Esophagus (tissue), 2 donors: ENCODE results near the gene SLC7A6OS. TPM values are rescaled to one million over a fixed set of nuclear protein-coding genes. Genes with fewer than 3 reads are reported as not detected.
"Not testable (repeated sequence)": the region's sequence is repeated elsewhere in the genome, so short reads cannot be mapped to it uniquely, and the experiment has no call there.

Source experiments
- H3K27ac ChIP-seq, 2 donors: one replicate each; pipeline ENCODE4 v1.5.1; 2013; ENCODE audit warnings: low read depth in 2 of 2, mild to moderate bottlenecking in 2 of 2, inconsistent platforms in 1 of 2, low read length in 1 of 2, moderate library complexity in 1 of 2
- H3K27me3 ChIP-seq, 2 donors: one replicate each; pipeline ENCODE4 v1.6.1; 2013; ENCODE audit warnings: low read length in 2 of 2, control low read depth in 1 of 2, mild to moderate bottlenecking in 1 of 2; ENCODE audit not compliant: insufficient read depth in 2 of 2, control insufficient read depth in 1 of 2
- H3K36me3 ChIP-seq, 2 donors: one replicate each; pipeline ENCODE4 v1.6.1; 2013; ENCODE audit warnings: low read length in 1 of 2; ENCODE audit not compliant: control insufficient read depth in 2 of 2, insufficient read depth in 2 of 2
- H3K4me1 ChIP-seq, 2 donors: one replicate each; pipeline ENCODE4 v1.6.1; 2013; ENCODE audit warnings: low read length in 1 of 2; ENCODE audit not compliant: control insufficient read depth in 2 of 2, insufficient read depth in 2 of 2
- H3K4me3 ChIP-seq, 2 donors: one replicate each; pipeline ENCODE4 v1.5.1; 2013; ENCODE audit warnings: low read length in 2 of 2, mild to moderate bottlenecking in 2 of 2, low read depth in 1 of 2, moderate library complexity in 1 of 2
- H3K9me3 ChIP-seq, 2 donors: one replicate each; pipeline ENCODE4 v1.6.1; 2013; ENCODE audit warnings: mild to moderate bottlenecking in 2 of 2, low read depth in 1 of 2, low read length in 1 of 2, moderate library complexity in 1 of 2; ENCODE audit not compliant: control insufficient read depth in 2 of 2, insufficient read depth in 1 of 2
- WGBS, 2 donors: extraction: QIAGEN DNeasy Blood & Tissue Kit; methylation state at CpG; one replicate each; pipeline ENCODE4 v1.1.7; 2013; 5-methylcytosine and 5-hydroxymethylcytosine counted together
- polyA plus RNA-seq, 2 donors: library from polyadenylated mRNA; stranded (reverse); fragments of 200-250 nt; gene quantifications; one replicate each; pipeline ENCODE4 v1.2.3, GENCODE V29; 2013
- donor health status: healthy with polysubstance abuse.
- donor health status: Bipolar disorder and iron deficiency.

Gene SLC7A6OS
- polyA plus RNA-seq, 2 donors, result 4.4 to 4.9 TPM

DNA sequence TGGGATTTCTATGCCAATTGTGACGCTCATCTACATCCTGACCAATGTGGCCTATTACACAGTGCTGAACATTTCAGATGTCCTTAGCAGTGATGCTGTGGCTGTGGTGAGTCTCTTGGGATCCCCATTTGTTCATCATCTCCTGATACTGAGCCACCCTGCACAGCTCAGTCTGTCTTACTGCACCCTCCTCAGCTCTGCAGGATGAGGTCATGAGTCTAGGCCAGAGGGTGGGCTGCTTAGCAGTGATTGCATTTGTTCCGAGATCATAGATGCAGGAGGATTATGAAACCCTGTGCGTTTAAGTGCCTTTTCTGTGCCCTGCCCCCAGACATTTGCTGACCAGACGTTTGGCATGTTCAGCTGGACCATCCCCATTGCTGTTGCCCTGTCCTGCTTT, 19.5 kb downstream of the SLC7A6OS start:
- Histone ChIP-seq H3K27ac (no peak overlapping the region), H3K27me3 (no peaks in the 10 kb centered on the region), H3K9me3 (no peaks in the 10 kb centered on the region), H3K4me1 (peaks cover 0 to 6% of the 10 kb centered on the region in 2 donors), H3K4me3 (no peak overlapping the region), H3K36me3 (peaks cover 6 to 20% of the 10 kb centered on the region in 2 donors)
- 80 to 84% methylated on average over 4 of the region's 4 CpGs for WGBS, 2 donors

GRCh38 chr16:68290450-68290849, 20.3 kb downstream of the SLC7A6OS start:
- WGBS, 2 donors, result 76 to 78% methylated on average over 6 of the region's 6 CpGs
- H3K4me1 ChIP-seq, result peaks cover 0 to 6% of the 10 kb centered on the region in 2 donors
- H3K27ac ChIP-seq, result peak overlapping the region in 1 of 2 donors; percentile 53

GRCh38 chr16:68289621-68290329, 21.0 kb downstream of the SLC7A6OS start:
- peaks cover 6 to 18% of the 10 kb centered on the region in 2 donors for H3K36me3 ChIP-seq
- no peaks in the 10 kb centered on the region for H3K9me3 ChIP-seq
- H3K4me3 ChIP-seq, result no peak overlapping the region
- peaks cover 0 to 6% of the 10 kb centered on the region in 2 donors for H3K4me1 ChIP-seq
- 56 to 57% methylated on average over 4 of the region's 4 CpGs for WGBS, 2 donors
- H3K27me3 ChIP-seq, result no peaks in the 10 kb centered on the region
- peak overlapping the region; percentile 52 to 53 for H3K27ac ChIP-seq

More at GRCh38 chr16:68290450-68290849, 20.3 kb downstream of the SLC7A6OS start:
- no peaks in the 10 kb centered on the region for H3K27me3 ChIP-seq
- no peak overlapping the region for H3K4me3 ChIP-seq
- peaks cover 6 to 18% of the 10 kb centered on the region in 2 donors for H3K36me3 ChIP-seq
- H3K9me3 ChIP-seq, result no peaks in the 10 kb centered on the region

- Histone ChIP-seq H3K27ac (peak overlapping the region in 1 of 2 donors; percentile 52), H3K36me3 (peaks cover 6 to 13% of the 10 kb centered on the region in 2 donors), H3K9me3 (no peaks in the 10 kb centered on the region), H3K4me3 (no peak overlapping the region), H3K27me3 (no peaks in the 10 kb centered on the region), H3K4me1 (peaks cover 0 to 6% of the 10 kb centered on the region in 2 donors)
- WGBS, 2 donors, result 93% methylated on average over 2 of the region's 2 CpGs
Measured at GRCh38 chr16:68289202-68289601, 21.5 kb downstream of the SLC7A6OS start.

DNA sequence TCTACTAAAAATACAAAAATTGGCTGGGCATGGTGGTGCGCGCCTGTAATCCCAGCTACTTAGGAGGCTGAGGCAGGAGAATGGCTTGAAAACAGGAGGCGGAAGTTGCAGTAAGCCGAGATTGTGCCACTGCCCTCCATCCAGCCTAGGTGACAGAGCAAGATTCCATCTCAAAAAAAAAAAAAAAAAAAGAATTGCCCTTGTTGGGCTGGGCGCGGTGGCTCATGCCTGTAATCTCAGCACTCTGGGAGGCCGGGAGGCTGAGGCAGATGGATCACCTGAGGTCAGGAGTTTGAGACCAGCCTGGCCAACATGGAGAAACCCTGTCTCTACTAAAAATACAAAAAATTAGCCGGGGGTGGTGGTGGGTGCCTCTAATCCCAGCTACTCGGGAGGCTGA, 21.9 kb downstream of the SLC7A6OS start:
- not testable (repeated sequence) for H3K9me3 ChIP-seq, H3K27ac ChIP-seq, H3K4me3 ChIP-seq, H3K4me1 ChIP-seq, H3K27me3 ChIP-seq
- WGBS, 2 donors, result 87 to 90% methylated on average over 7 to 9 of the region's 9 CpGs
- H3K36me3 ChIP-seq, result peaks cover 6 to 13% of the 10 kb centered on the region in 2 donors

DNA sequence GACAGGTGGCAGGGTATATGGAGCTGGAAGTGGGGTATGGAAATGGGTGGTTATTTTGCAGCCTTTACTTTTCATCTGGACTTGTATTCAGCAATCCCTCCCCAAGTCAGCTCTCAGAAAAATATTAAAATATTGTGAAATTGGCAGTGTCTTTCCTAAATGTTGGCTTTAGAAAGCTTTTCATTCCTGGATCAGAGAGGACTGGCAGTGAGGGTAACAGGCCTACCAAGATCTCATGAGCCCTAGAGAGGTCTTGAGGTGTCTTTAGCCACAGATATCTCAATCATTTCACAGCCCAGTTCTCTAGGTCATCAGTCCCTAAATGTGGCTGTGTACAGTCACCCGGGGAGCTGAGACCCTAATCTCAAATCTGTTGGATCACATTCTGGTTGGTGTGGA, 22.5 kb downstream of the SLC7A6OS start:
- no peaks in the 10 kb centered on the region for H3K27me3 ChIP-seq
- H3K9me3 ChIP-seq, result no peaks in the 10 kb centered on the region
- H3K4me3 ChIP-seq, result no peak overlapping the region
- 76 to 91% methylated on average over 1 of the region's 1 CpG for WGBS, 2 donors
- peak overlapping the region in 1 of 2 donors; percentile 17 for H3K27ac ChIP-seq
- peaks cover 6 to 10% of the 10 kb centered on the region in 2 donors for H3K36me3 ChIP-seq
- H3K4me1 ChIP-seq, result peaks cover 0 to 6% of the 10 kb centered on the region in 2 donors

- no peak overlapping the region for H3K4me3 ChIP-seq
- H3K4me1 ChIP-seq, result peaks cover 0 to 6% of the 10 kb centered on the region in 2 donors
- H3K36me3 ChIP-seq, result peaks cover 6 to 10% of the 10 kb centered on the region in 2 donors
- no peaks in the 10 kb centered on the region for H3K9me3 ChIP-seq
- H3K27ac ChIP-seq, result peak overlapping the region in 1 of 2 donors; percentile 17
- 77 to 81% methylated on average over 11 of the region's 11 CpGs for WGBS, 2 donors
- no peaks in the 10 kb centered on the region for H3K27me3 ChIP-seq
Measured at GRCh38 chr16:68287276-68288251, 23.2 kb downstream of the SLC7A6OS start.

GRCh38 chr16:68286153-68287074, 24.3 kb downstream of the SLC7A6OS start:
- peaks cover 3 to 14% of the 10 kb centered on the region in 2 donors for H3K36me3 ChIP-seq

GRCh38 chr16:68285683-68286082, 25.1 kb downstream of the SLC7A6OS start:
- Histone ChIP-seq H3K36me3 (peaks cover 0 to 11% of the 10 kb centered on the region in 2 donors), H3K27me3 (no peaks in the 10 kb centered on the region), H3K4me3 (no peak overlapping the region), H3K9me3 (no peaks in the 10 kb centered on the region), H3K4me1 (peaks cover 0 to 6% of the 10 kb centered on the region in 2 donors), H3K27ac (peak overlapping the region in 1 of 2 donors; percentile 25)
- WGBS, 2 donors, result 92 to 94% methylated on average over 3 of the region's 3 CpGs

More at GRCh38 chr16:68286153-68287074, 24.3 kb downstream of the SLC7A6OS start:
- Histone ChIP-seq H3K9me3 (no peaks in the 10 kb centered on the region), H3K27me3 (no peaks in the 10 kb centered on the region), H3K27ac (no peak overlapping the region), H3K4me1 (peaks cover 0 to 6% of the 10 kb centered on the region in 2 donors), H3K4me3 (no peak overlapping the region)
- 78 to 82% methylated on average over 12 of the region's 12 CpGs for WGBS, 2 donors
